Measurements from ENCODE around the gene FBN3.

- no peak for TF ChIP-seq EZH2 (IDR thresholded peaks at IDR 0.05; ENCODE audit: low read length)
- TF ChIP-seq, protein P1, sequence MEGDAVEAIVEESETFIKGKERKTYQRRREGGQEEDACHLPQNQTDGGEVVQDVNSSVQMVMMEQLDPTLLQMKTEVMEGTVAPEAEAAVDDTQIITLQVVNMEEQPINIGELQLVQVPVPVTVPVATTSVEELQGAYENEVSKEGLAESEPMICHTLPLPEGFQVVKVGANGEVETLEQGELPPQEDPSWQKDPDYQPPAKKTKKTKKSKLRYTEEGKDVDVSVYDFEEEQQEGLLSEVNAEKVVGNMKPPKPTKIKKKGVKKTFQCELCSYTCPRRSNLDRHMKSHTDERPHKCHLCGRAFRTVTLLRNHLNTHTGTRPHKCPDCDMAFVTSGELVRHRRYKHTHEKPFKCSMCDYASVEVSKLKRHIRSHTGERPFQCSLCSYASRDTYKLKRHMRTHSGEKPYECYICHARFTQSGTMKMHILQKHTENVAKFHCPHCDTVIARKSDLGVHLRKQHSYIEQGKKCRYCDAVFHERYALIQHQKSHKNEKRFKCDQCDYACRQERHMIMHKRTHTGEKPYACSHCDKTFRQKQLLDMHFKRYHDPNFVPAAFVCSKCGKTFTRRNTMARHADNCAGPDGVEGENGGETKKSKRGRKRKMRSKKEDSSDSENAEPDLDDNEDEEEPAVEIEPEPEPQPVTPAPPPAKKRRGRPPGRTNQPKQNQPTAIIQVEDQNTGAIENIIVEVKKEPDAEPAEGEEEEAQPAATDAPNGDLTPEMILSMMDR (optimal IDR thresholded peaks at IDR 0.05 in 1 of 3, IDR thresholded peaks at IDR 0.05 in 1 of 3, conservative IDR thresholded peaks at IDR 0.05 in 1 of 3; ENCODE audit: extremely low read depth in 1 of 3, insufficient read depth in 2 of 3, low read length in 3 of 3) = no peak
These were observed 38.5 kb downstream of the FBN3 start for GRCh38 chr19:8110931-8111330.

All from keratinocyte (primary cell).